GM19397 (cell line): ENCODE data around the gene ACY1.

Source experiments
- ATAC-seq: cut with Tn5 transposase; IDR thresholded peaks from one replicate; pipeline ENCODE4 v1.9.1; 2021; ENCODE audit warnings: mild to moderate bottlenecking, moderate library complexity; ENCODE audit not compliant: unreplicated experiment

Gene ACY1

DNA sequence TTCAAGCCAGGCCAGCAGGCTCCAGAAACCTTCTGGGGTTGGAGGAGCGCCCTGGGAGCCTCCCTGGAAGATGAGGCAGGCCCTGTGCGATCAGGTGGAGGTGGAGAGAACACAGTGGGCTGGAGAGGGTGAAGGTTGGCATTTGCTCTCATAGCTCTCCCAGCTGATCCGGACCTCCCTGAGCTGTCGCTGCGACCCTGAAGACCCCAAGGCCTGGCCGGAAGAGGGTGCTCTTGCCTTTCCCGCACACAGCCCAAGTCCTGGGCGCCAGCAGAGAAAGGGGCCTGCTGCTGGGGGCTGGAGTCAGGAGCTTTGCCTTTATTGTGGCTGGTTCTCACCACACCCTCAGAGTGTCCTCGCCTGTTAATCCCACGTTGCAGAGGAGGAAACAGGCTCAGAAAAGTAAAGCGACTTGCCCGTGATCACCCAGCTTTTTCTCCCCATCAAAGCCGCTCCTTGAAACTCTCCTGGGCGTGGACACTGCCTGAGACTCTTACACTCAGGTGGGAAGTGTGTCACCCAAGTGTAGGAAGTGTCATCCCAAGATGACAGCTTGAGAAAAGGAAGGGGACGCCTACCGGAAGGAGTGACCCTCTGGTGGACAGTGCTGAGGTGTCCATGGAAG, 20.9 kb downstream of the ACY1 start:
- no peak for ATAC-seq

DNA sequence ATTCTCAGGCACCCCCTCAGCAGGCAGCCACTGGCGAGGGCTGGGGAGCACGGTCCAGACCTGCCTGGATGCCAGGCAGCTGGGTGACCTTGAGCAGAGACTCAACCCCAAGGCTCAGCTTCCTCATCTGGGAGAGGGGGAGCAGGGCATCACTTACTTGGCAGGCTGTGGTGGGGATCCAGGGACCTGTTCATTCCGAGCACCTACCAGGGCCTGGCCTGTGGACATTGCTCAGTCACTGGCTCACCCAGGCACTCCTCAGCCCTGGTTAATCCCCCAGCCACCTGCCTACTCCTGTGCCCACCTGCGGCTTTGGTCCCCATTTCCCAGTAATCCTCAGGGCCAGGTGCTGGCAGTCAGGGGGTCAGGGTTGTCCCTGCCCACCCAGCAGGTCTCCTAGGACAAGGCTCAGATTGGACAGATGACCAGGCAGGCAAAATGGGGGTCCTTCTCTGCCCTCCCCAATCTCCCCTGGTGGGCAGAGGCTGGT, 21.6 kb downstream of the ACY1 start:
- no peak for ATAC-seq

DNA sequence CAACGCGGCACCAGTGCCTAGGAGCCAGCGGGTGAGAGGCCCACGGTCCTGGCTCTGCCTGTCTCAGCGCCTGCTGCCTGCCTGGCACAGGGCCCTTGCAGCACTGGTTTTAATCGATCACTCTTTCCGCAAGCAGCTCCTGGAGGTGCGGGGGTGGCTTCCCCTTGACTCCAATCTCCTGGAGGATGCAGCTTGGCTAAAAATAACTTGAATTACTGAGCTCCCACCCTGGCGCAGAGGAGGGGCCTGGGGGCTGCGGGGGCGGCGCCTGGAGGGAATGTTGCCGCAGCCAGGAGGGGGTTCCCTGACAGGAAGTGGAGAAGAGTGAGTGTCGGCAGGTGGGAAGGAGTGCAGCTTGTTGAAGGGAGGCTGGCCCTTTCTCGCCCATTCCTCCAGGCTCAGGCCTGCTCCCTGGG, 22.2 kb downstream of the ACY1 start:
- no peak for ATAC-seq

DNA sequence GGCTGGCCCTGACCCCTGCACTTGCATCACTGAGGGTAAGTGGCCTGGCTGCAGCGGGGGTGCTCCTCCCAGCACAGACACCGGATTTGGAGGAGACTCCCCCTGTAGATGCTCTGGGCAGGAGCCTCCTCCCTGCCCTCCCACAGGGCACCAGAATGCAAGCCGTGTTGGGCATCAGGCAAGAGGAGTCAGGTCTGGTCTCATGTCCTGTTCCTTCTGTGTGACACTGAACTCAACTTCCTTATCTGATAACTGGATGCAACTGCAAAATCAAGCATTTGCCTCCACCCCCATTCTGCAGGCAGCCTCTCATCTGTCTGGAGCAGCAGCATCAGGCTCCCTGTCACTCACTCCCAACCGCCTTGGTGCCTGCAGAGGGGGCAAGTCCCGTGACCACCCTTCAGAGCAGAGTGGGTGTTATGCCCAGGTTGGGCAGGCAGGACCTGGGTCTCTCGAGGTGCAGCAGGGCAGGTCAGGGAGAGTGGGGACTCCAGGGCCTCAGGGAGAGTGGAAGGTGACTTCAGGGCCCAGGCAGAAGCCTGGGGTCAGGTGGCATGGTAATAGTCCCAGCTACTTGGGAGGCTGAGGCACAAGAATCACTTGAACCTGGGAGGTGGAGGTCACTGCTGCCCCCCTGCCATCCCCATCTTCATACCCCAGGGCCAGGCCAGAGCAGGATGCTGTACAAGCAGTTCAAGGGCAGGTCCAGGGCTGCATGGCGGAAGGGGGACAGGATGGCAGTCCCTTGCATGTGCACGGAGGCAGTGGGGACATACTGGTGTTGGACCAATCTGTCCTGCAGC, 22.9 kb downstream of the ACY1 start:
- ATAC-seq: no peak

DNA sequence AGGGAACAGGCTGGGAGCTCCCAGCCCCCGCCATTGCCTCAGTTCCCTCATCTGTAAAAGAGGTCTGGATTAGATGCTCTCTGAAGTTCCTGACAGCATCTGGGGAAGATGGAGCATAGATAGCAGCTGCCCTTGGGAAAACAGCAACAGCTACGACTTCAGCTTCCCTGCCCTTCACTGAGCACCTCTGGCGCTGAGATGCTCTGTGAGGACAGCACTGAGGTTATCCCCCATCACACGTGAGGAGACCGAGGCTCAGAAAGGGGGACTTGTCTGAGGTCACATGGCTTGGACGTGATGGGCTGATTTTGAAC, 23.4 kb downstream of the ACY1 start:
- ATAC-seq: no peak

DNA sequence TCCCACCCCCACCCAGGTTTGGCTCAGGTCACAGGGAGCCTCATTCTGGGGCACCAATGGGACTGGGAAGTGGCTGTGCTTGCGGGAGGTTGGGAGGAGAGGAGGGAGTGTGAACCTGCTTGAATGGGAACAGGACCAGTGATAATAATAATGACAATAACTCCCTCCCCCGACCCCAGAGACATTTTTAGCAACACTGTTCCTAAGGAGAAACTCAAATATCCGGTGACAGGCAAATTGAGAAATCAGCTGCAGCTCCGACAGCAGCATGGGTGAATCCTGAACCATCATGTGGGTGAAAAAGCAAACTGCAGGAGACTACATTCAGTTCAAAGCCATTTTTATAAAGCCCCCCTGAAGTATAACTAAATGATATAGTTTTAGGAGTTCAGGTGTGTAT, 24.0 kb downstream of the ACY1 start:
- ATAC-seq: no peak

DNA sequence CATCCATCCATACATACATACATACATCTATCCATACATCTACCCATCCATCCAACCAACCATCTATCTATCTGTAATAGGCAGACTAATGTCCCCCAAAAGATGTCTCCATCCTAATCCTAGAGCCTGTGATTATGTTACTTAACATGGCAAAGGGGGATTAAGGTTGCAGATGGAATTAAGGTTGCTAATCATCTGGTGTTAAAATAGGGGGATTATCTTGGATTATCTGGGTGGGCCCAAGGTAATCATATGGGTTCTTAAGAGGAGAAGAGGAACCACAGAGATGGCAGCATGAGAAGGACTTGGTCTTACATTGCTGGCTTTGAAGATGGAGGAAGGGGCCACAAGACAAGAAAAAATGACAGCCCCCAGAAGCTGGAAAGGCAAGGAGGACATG, 27.1 kb downstream of the ACY1 start:
- ATAC-seq: no peak

DNA sequence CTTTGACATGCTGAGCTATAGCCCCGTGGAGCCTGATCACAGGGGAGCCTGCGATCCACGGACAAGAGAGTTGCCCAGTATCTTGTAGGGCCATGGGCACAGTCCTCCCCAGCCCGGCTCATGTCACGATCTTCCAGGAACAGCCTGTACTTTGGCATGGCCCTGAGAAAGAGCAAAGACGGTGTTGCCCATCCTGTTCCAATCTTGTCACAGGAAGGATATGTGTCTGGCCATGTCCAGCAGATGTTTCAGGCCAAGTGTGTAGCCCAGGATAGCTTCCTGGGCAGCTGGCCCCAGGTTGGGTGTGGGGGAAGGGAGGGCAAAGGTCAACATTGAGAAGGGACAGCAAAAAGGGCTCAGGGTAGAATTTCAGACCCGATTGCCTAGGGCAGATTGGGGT, 29.4 kb downstream of the ACY1 start:
- no peak for ATAC-seq

DNA sequence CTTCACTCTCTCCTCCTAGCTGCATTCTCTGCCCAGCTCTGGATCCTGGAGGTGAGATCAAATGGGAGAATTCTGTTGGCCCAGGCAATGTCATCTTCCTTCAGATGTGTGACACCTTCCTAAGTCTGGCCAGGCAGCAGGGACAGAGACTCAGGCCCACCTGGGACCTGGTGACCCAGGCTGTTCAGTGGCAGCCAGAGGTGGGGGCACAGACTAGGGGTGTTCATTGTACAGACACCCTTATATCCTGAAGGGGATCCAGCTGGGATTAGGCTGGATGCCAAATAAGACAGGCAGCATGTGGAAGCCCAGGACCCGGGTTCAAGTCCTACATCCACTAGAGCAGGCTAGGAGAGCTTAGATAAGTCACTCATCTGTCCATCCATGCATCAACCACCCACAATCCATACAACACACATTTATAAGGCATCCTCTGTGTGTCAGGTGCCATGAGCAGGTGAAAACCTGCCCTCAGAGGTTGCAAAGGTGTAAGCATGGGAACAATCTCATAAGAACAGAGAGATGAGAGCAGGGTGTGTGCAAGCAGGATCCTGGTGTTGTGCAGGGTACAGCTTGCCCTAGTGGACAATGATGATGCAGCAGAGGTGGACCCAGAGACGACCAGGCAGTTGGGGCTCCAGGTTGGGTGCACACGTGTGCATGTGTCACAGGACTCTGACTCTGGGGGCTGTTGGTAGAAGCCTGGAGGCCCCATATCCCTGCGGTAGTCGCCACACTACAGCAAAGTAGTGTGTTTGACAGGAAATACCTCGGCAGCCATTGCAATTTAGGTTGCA, 30.7 kb downstream of the ACY1 start:
- no peak for ATAC-seq

DNA sequence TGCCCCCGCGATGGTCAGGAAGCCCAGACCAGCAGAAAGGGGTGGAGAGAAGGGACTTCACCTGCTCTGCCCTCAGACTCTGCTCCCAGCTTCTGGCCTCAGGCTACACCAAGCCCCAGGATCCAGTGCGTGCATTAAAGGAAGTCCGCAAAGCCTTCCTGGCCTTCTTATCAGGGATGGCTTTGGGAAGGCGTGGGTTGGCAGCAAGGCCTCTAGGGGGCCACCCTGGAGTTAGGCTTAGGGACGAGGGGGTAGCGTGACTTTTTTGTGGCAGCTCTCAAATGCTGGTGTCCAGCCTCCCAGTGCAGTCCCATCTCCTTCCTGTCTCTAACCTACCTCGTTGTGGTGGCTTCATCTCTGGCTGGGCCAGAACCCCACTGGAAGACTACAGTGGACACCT, 31.3 kb downstream of the ACY1 start:
- no peak for ATAC-seq

DNA sequence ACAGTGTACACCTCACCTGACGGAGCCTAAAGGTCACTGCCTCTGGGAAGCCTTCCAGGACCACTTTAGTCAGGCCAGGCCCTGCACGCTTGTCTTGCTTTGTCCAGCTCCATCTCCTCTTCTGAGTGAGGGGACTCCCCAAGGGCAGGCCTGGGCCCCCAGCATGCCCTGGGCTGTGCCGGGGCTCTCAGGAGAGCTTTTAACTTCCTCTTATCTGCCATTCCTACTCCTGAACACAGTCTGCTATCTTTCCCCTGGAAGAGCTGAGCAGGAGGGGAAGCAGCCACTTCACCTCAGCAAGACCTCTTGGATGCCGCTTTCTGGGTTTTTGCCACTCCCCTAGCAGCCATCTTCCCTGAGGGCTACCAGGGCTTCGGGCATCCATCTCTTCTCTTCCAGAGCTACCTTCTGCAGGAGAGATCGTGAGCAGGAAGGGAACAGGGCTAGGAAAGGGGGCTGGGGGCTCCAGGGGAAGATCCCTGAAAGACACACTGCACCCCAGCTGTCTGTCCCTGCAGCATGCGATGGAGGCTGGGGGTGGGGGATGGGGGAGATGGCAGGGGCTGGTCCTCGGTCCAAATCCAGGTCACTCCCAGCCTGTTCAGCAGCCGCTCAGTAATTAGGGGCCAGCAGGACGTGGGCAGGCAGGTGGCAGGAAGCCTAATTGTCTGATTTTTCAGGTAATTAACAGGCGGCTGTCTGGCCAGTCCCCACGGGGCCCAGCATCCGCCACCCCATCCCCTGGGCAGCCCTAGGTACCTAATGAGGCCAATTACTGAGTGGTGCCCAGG, 32.3 kb downstream of the ACY1 start:
- no peak for ATAC-seq

DNA sequence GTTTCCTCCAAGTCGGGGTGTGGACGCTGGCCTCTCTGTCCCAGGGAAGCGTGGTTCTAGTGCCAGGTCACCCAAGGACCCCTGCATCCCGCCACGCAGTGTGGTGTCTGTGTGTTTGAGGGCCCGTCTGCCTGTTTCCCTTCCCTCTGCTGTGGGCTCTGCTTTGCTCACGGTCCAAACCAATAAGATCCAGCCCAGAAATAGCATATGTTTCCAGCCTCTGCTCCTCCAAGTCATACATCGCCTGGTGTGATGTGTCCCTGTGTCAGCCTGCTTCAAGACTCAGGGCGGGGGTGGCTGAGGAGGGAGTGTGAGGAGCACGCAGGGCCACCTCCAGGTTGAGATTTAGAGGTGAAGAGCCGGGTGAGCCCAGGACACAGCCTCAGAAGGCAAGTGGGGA, 34.3 kb downstream of the ACY1 start:
- no peak for ATAC-seq

DNA sequence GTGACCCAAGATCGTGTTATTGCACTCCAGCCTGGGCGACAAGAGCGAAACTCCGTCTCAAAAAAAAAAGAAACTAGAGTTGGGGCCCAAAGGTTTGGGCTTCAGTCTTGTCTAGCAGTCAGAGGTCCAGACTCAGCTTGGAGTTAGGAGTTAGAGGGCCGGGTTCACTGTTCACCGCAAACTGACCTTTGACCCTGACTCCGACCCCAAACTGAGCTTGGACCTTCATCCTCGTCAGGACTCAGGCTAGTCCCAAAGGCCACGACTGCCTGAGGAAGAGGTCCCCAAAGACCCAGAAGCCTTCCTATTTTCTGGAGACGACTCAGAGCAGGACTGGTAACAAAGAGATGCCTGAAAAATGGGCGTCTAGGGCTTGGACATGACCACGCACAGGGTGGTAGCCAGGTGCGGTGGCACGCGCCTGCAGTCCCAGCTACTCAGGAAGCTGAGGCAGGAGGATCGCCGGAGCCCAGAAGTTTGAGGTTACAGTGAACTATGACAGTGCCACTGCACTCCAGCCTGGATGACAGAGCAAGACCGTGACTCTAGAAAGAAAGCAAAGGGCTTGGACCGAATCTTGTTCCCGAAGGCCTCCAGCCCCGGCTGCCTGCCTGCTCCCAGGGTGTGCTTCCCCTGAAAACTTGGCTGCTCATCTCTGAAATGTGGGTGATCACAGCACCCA, 35.1 kb downstream of the ACY1 start:
- ATAC-seq: no peak

DNA sequence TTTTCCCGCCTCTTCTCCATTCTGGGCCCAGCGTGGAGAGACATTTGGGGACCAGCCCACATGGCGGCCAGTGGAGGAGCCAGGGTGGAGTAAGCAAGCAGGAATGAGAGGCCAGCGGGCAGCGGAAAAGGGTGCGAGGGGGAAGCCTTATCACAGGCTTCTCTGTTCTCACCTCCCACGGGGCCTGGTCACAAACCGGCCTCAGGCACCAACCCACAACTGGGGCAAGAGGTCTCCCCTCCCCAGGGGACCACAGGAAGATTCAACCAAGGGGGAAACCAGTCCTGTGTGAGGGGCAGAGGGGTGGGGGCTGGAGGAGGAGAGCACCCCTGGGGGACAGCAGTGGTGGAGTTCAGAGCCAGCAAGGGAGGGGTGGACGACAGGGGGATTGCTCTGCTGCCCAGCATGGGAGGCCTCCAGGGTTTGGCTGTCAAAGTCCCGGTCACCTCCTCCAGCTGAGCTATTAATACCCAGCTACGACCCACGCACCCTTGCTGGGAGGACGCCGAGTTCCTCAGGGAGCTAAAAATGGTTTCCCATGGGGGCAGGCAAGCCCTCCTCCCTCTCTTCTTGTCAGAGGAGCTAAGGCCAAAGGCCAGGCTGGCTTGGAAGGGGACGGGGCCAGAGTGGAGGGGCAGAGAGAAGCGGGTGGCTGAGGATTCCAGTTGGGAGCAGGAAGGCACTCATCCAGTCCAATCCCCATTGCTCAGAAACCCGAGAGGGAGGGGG, 36.2 kb downstream of the ACY1 start:
- no peak for ATAC-seq

DNA sequence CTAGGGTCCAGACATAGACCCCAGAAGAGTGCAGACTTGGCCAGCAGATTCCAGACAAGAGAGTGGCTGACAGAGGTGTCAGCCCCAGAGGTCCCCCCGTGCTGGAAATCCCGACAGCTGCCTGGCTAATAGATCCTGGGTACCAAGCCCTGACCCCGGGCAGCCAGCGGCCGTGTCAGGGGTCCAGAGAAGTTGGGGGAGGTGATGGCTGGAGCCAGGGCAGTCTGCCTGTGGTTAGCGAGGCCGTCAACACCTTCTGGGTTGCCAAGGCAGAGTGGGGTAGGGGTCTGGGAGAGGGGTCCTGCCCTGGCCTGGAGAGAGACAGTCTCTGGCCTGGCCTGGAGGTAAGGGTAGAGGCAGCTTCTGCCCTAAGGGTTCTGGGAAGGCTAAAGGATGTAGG, 37.5 kb downstream of the ACY1 start:
- ATAC-seq: no peak

DNA sequence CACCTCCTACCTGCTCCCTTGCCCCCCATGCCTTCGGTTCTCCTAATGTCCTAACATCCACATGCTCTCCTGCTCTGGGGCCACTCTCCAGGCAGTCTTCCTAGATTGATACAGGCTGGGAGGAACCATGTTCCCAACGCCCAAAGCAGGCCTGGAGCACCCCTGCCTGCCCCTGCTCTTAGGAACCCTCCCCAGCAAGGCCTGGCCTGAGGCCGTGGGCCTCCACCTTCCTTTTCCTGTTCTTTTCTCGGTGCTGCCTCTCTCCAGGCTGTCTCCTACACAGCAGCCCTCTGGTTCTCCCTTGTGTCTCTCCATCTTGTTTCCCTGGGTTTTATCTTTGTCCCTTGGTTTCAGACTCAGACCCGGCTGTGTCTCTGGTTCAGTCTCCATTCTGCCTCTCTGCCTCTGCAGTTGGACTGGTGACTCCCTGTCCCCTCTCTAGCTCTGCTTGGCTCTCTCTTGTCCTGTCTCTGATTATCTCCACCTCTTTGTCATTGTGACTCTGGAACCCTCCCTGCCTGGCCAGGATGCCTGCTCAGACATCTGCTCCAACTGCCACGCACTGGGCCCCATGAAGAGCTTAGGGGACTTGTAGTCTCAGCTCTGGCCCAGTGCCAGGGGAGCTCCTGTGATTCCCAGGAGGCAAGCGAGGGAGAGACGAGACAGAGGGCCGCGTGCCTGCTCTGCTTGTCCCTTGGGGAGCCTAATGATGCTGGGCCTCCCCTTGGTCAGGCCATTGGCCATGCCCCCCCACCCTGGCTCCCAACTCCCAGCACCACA, 38.3 kb downstream of the ACY1 start:
- no peak for ATAC-seq

DNA sequence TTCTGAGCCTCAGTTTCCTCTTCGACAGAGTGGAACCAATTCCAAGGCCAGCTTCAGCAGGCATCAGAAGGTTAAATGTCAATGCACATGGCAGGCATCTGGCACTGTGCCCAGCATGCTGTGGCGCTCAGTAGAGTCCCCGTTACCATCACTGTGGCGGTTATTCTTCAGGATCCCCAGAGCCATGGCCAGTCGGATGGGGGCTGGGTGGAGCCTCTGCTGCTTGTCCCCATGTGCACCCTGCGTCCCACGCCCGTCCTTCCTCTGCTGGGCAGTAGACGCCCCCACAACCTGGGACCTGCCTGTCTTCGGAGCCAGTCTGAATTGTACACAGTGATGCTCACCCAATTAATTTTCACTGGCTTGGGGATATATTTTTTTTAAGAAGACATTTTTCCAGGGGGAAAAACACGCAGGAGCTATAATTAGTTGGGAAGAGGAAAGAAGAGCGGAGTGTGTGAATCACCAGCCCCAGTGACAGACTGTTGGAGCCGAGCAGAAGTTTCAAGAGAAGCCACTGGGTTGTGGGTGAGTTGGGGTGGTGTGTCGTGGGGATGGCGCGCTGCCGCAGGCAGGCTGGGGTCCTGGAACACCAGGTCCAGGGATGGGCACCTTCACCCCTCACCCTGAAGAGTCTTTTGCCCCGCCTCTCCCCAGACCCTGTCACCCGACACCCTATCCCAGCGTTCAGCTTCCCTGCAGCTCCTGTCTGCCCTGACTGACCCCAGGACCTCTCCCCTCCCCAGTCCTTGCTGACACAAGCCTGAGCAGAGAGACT, 39.2 kb downstream of the ACY1 start:
- ATAC-seq: no peak

DNA sequence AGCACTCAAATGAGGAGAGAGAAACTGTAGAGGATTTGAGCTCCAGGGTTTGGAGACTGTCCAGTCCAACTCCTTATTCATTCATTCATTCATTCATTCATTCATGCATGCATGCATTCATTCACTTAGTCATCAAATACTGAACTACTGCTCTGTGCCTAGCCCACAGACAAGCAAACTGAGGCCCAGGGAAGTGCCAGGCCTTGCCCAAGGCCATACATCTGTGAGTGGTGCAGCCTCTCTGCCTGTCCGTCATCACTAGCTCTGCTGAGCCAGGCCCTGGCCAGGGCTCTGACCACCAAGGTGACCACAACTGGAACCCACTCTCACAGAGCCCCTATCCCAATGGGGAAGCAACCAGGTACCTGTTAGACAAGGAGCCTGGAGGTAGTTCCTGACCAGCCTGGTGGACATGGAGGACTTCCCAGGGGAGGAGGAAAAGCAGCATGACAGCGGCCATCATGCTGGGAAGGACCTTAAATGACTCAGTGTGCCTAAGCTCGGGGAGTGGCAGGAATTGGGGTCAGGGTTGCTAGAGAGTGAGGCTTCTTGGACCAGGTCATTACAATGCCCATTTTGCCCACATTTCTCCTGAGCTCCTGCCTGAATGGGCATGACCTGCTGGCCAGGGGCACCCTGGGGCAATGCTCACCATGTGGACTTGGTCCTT, 39.9 kb downstream of the ACY1 start:
- ATAC-seq: no peak
